HEK293 (cell line): ENCODE measurements around the gene NFKB1.
A peak's percentile ranks its signal among the peaks of the same experiment; 100 is the strongest.

Experiments
- CTCF ChIA-PET: fragments of 350-600 bp; formaldehyde crosslinking; extraction: SDS; loops from one replicate; lab custom pipeline; 2021; ENCODE audit warnings: antibody characterized with exemption; lab: Yijun Ruan, JAX
- POLR2A ChIA-PET: fragments of 300-600 bp; formaldehyde crosslinking; extraction: SDS; loops from one replicate; lab custom pipeline; 2020; ENCODE audit warnings: antibody characterized with exemption, inconsistent platforms; lab: Yijun Ruan, JAX
- H3K27ac ChIP-seq: fragments of 200-500 bp; sonication (Bioruptor generic); 2 replicates; pipeline ENCODE4 v1.5.1; 2014; ENCODE audit warnings: low read depth, low read length, control low read depth, inconsistent platforms; ENCODE audit errors: extremely low read depth
- H3K36me3 ChIP-seq, 2 experiments: fragments of 200-500 bp in 1 of 2; sonication (Bioruptor generic) in 1 of 2; 1 replicate in 1 of 2; 2 replicates in 1 of 2; pipeline ENCODE4 v1.5.1; 2014 to 2017; ENCODE audit warnings: inconsistent platforms in 2 of 2, low read length in 2 of 2; ENCODE audit not compliant: control insufficient read depth in 2 of 2, insufficient read depth in 1 of 2
- H3K4me1 ChIP-seq: fragments of 200-500 bp; sonication (Bioruptor generic); 2 replicates; pipeline ENCODE4 v1.5.1; 2014; ENCODE audit warnings: mild to moderate bottlenecking, low read length, inconsistent platforms; ENCODE audit not compliant: control insufficient read depth, insufficient read depth
- H3K4me3 ChIP-seq: 2 replicates; pipeline ENCODE4 v1.5.1; 2011; ENCODE audit warnings: low read depth, mild to moderate bottlenecking, control low read depth, low read length, moderate library complexity
- H3K9me3 ChIP-seq: fragments of 200-500 bp; sonication (Bioruptor generic); 2 replicates; pipeline ENCODE4 v1.5.1; 2014; ENCODE audit warnings: low read depth, low read length, inconsistent platforms; ENCODE audit not compliant: control insufficient read depth, insufficient read depth
- EGR2 ChIP-seq: fragments of 450-650 bp; formaldehyde crosslinking; IDR thresholded peaks from 2 replicates; pipeline ENCODE4 v1.5.1; 2016; ENCODE audit warnings: low read depth, missing biosample characterization, missing genetic modification characterization
- KLF17 ChIP-seq: fragments of 450-650 bp; formaldehyde crosslinking; IDR thresholded peaks from 2 replicates; pipeline ENCODE4 v1.5.1; 2016; ENCODE audit warnings: missing biosample characterization, missing genetic modification characterization
- KLF8 ChIP-seq: fragments of 450-650 bp; formaldehyde crosslinking; IDR thresholded peaks from 2 replicates; pipeline ENCODE4 v1.5.1; 2016; ENCODE audit warnings: missing biosample characterization, missing genetic modification characterization
- PRDM1 ChIP-seq: fragments of 450-650 bp; formaldehyde crosslinking; IDR thresholded peaks from 2 replicates; pipeline ENCODE4; 2016; ENCODE audit warnings: missing biosample characterization, missing genetic modification characterization
- ZBTB1 ChIP-seq: fragments of 450-650 bp; formaldehyde crosslinking; IDR thresholded peaks from 2 replicates; pipeline ENCODE4 v1.5.1; 2016; ENCODE audit warnings: missing biosample characterization, missing genetic modification characterization
- ZBTB17 ChIP-seq: fragments of 450-650 bp; formaldehyde crosslinking; IDR thresholded peaks from 2 replicates; pipeline ENCODE4 v1.5.1; 2016; ENCODE audit warnings: missing biosample characterization, missing genetic modification characterization
- ZBTB48 ChIP-seq: fragments of 450-650 bp; formaldehyde crosslinking; IDR thresholded peaks from 2 replicates; pipeline ENCODE4 v1.5.1; 2016; ENCODE audit warnings: missing biosample characterization, missing genetic modification characterization
- ZNF112 ChIP-seq: fragments of 450-650 bp; formaldehyde crosslinking; IDR thresholded peaks from 2 replicates; pipeline ENCODE4 v1.5.0; 2017; ENCODE audit warnings: missing biosample characterization, missing genetic modification characterization
- ZNF155 ChIP-seq: fragments of 450-650 bp; formaldehyde crosslinking; IDR thresholded peaks from 2 replicates; pipeline ENCODE4 v1.5.1; 2016; ENCODE audit warnings: missing biosample characterization, missing genetic modification characterization
- ZNF174 ChIP-seq: fragments of 450-650 bp; formaldehyde crosslinking; IDR thresholded peaks from 2 replicates; pipeline ENCODE4 v1.5.0; 2017; ENCODE audit warnings: missing biosample characterization, mild to moderate bottlenecking, missing genetic modification characterization
- ZNF488 ChIP-seq: fragments of 450-650 bp; formaldehyde crosslinking; IDR thresholded peaks from 2 replicates; pipeline ENCODE4 v1.5.1; 2016; ENCODE audit warnings: missing biosample characterization, missing genetic modification characterization
- ZNF596 ChIP-seq: fragments of 450-650 bp; IDR thresholded peaks from 2 replicates; pipeline ENCODE4 v1.5.0; 2018; ENCODE audit warnings: missing biosample characterization, mild to moderate bottlenecking, missing genetic modification characterization, moderate library complexity
- ZNF777 ChIP-seq: fragments of 450-650 bp; formaldehyde crosslinking; IDR thresholded peaks from 2 replicates; pipeline ENCODE4 v1.5.1; 2017; ENCODE audit warnings: missing biosample characterization, missing genetic modification characterization, borderline replicate concordance
- ZXDB ChIP-seq: fragments of 450-650 bp; formaldehyde crosslinking; IDR thresholded peaks from 2 replicates; pipeline ENCODE4 v1.5.1; 2016; ENCODE audit warnings: missing biosample characterization, missing genetic modification characterization
- TF ChIP-seq, protein P1 (sequence below): fragments of 450-650 bp; formaldehyde crosslinking; IDR thresholded peaks from 2 replicates; pipeline ENCODE4 v1.5.1; 2016; ENCODE audit warnings: missing biosample characterization, missing genetic modification characterization, borderline replicate concordance
- TF ChIP-seq, protein P2 (sequence below): fragments of 450-650 bp; formaldehyde crosslinking; IDR thresholded peaks from 2 replicates; pipeline ENCODE4 v1.5.1; 2016; ENCODE audit warnings: missing biosample characterization, missing genetic modification characterization
- TF ChIP-seq, protein P3 (sequence below): fragments of 450-650 bp; formaldehyde crosslinking; optimal IDR thresholded peaks from 2 replicates; pipeline ENCODE3; 2016; ENCODE audit warnings: missing biosample characterization, mild to moderate bottlenecking, missing genetic modification characterization
- TF ChIP-seq, protein P4 (sequence below): fragments of 450-650 bp; formaldehyde crosslinking; IDR thresholded peaks from 2 replicates; pipeline ENCODE4 v1.5.1; 2016; ENCODE audit warnings: missing biosample characterization, missing genetic modification characterization

NFKB1 gene

GRCh38 chr4:102500696-102501446 is at the start of gene NFKB1 (continued):
- TF ChIP-seq, protein P1, sequence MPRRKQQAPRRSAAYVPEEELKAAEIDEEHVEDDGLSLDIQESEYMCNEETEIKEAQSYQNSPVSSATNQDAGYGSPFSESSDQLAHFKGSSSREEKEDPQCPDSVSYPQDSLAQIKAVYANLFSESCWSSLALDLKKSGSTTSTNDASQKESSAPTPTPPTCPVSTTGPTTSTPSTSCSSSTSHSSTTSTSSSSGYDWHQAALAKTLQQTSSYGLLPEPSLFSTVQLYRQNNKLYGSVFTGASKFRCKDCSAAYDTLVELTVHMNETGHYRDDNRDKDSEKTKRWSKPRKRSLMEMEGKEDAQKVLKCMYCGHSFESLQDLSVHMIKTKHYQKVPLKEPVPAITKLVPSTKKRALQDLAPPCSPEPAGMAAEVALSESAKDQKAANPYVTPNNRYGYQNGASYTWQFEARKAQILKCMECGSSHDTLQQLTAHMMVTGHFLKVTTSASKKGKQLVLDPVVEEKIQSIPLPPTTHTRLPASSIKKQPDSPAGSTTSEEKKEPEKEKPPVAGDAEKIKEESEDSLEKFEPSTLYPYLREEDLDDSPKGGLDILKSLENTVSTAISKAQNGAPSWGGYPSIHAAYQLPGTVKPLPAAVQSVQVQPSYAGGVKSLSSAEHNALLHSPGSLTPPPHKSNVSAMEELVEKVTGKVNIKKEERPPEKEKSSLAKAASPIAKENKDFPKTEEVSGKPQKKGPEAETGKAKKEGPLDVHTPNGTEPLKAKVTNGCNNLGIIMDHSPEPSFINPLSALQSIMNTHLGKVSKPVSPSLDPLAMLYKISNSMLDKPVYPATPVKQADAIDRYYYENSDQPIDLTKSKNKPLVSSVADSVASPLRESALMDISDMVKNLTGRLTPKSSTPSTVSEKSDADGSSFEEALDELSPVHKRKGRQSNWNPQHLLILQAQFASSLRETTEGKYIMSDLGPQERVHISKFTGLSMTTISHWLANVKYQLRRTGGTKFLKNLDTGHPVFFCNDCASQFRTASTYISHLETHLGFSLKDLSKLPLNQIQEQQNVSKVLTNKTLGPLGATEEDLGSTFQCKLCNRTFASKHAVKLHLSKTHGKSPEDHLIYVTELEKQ, result no peak
- peak; percentile 73 for TF ChIP-seq ZNF596
- TF ChIP-seq, protein P2, sequence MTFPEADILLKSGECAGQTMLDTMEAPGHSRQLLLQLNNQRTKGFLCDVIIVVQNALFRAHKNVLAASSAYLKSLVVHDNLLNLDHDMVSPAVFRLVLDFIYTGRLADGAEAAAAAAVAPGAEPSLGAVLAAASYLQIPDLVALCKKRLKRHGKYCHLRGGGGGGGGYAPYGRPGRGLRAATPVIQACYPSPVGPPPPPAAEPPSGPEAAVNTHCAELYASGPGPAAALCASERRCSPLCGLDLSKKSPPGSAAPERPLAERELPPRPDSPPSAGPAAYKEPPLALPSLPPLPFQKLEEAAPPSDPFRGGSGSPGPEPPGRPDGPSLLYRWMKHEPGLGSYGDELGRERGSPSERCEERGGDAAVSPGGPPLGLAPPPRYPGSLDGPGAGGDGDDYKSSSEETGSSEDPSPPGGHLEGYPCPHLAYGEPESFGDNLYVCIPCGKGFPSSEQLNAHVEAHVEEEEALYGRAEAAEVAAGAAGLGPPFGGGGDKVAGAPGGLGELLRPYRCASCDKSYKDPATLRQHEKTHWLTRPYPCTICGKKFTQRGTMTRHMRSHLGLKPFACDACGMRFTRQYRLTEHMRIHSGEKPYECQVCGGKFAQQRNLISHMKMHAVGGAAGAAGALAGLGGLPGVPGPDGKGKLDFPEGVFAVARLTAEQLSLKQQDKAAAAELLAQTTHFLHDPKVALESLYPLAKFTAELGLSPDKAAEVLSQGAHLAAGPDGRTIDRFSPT (tag by site-specific recombination), result peak; percentile 48; the same call in 1 of the 2 replicates
- TF ChIP-seq, protein P3, sequence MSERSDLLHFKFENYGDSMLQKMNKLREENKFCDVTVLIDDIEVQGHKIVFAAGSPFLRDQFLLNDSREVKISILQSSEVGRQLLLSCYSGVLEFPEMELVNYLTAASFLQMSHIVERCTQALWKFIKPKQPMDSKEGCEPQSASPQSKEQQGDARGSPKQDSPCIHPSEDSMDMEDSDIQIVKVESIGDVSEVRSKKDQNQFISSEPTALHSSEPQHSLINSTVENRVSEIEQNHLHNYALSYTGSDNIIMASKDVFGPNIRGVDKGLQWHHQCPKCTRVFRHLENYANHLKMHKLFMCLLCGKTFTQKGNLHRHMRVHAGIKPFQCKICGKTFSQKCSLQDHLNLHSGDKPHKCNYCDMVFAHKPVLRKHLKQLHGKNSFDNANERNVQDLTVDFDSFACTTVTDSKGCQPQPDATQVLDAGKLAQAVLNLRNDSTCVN (tag by site-specific recombination), result peak; percentile 61

- H3K27ac ChIP-seq, result no peak overlapping the region
- H3K4me3 ChIP-seq, result no peak overlapping the region
- ChIA-PET POLR2A (no interaction called here), CTCF (interaction anchor here (0.6 kb wide), 1 partner anchor 357 kb away, joined by 3 read pairs; no protein-coding TSS in a partner anchor)
- no peaks in the 10 kb centered on the region for H3K36me3 ChIP-seq
- no peaks in the 10 kb centered on the region for H3K9me3 ChIP-seq
- H3K4me1 ChIP-seq, result no peaks in the 10 kb centered on the region
- TF ChIP-seq, protein P2 (tag by site-specific recombination), result no peak
- TF ChIP-seq ZNF112 (tag by site-specific recombination) (no peak), ZBTB17 (tag by site-specific recombination) (no peak), ZNF488 (tag by site-specific recombination) (no peak), ZNF174 (tag by site-specific recombination) (no peak), KLF8 (tag by site-specific recombination) (no peak), KLF17 (tag by site-specific recombination) (no peak), ZXDB (tag by site-specific recombination) (no peak), ZBTB1 (tag by site-specific recombination) (no peak), PRDM1 (tag by site-specific recombination) (no peak), EGR2 (tag by site-specific recombination) (no peak), ZNF155 (tag by site-specific recombination) (no peak), ZNF777 (tag by site-specific recombination) (no peak), ZBTB48 (tag by site-specific recombination) (no peak)
- TF ChIP-seq, protein P4, sequence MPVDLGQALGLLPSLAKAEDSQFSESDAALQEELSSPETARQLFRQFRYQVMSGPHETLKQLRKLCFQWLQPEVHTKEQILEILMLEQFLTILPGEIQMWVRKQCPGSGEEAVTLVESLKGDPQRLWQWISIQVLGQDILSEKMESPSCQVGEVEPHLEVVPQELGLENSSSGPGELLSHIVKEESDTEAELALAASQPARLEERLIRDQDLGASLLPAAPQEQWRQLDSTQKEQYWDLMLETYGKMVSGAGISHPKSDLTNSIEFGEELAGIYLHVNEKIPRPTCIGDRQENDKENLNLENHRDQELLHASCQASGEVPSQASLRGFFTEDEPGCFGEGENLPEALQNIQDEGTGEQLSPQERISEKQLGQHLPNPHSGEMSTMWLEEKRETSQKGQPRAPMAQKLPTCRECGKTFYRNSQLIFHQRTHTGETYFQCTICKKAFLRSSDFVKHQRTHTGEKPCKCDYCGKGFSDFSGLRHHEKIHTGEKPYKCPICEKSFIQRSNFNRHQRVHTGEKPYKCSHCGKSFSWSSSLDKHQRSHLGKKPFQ, result no peak
These were observed 48.3 kb upstream of the NFKB1 start for GRCh38 chr4:102452854-102453253.
